H9 (cell line): ENCODE data around the gene CARHSP1. TPM values are rescaled to one million over a fixed set of nuclear protein-coding genes. Genes with fewer than 3 reads are reported as not detected.

Experiments used
- DNase-seq: peaks from one replicate; pipeline ENCODE4 v3.0.0-alpha.2; 2017
- H2AFZ ChIP-seq: one replicate; pipeline ENCODE4 v1.6.1; 2013; ENCODE audit warnings: mild to moderate bottlenecking, low read length, control low read depth, moderate library complexity
- H2AK5ac ChIP-seq: 2 replicates; pipeline ENCODE4 v1.6.1; 2013; ENCODE audit warnings: low read length, control low read depth, mixed read lengths; ENCODE audit not compliant: insufficient read length
- H2BK120ac ChIP-seq: one replicate; pipeline ENCODE4 v1.6.1; 2013; ENCODE audit warnings: low read depth, mild to moderate bottlenecking, low read length, control low read depth, inconsistent platforms; ENCODE audit not compliant: poor library complexity, severe bottlenecking
- H2BK12ac ChIP-seq: 2 replicates; pipeline ENCODE4 v1.6.1; 2013; ENCODE audit warnings: low read length, control low read depth, mixed read lengths, low read depth; ENCODE audit not compliant: insufficient read length
- H2BK15ac ChIP-seq: 2 replicates; pipeline ENCODE4 v1.6.1; 2013; ENCODE audit warnings: low read depth, low read length, control low read depth
- H2BK20ac ChIP-seq: one replicate; pipeline ENCODE4 v1.6.1; 2013; ENCODE audit warnings: low read depth, mild to moderate bottlenecking, low read length, control low read depth, inconsistent platforms; ENCODE audit not compliant: poor library complexity, severe bottlenecking
- H2BK5ac ChIP-seq: 2 replicates; pipeline ENCODE4 v1.6.1; 2013; ENCODE audit warnings: low read length, control low read depth, mixed read lengths; ENCODE audit not compliant: insufficient read length
- H3K14ac ChIP-seq: 2 replicates; pipeline ENCODE4 v1.6.1; 2013; ENCODE audit warnings: low read length, control low read depth; ENCODE audit not compliant: insufficient read depth
- H3K18ac ChIP-seq: 2 replicates; pipeline ENCODE4 v1.6.1; 2013; ENCODE audit warnings: low read depth, mild to moderate bottlenecking, mixed read lengths, low read length, control low read depth; ENCODE audit not compliant: insufficient read length
- H3K23ac ChIP-seq: 2 replicates; pipeline ENCODE4 v1.6.1; 2013; ENCODE audit warnings: low read length, control low read depth, mixed read lengths, low read depth; ENCODE audit not compliant: insufficient read length
- H3K23me2 ChIP-seq: 2 replicates; pipeline ENCODE4 v1.6.1; 2013; ENCODE audit warnings: low read depth, mild to moderate bottlenecking, mixed read lengths, low read length, control low read depth; ENCODE audit not compliant: insufficient read length, poor library complexity, severe bottlenecking
- H3K27ac ChIP-seq: 2 replicates; pipeline ENCODE4 v1.5.1; 2013; ENCODE audit warnings: low read length, control low read depth, mixed read lengths, low read depth; ENCODE audit not compliant: insufficient read length
- H3K27me3 ChIP-seq: 2 replicates; pipeline ENCODE4 v1.6.1; 2013; ENCODE audit warnings: low read length, control low read depth, inconsistent platforms; ENCODE audit not compliant: insufficient read depth
- H3K4ac ChIP-seq: 2 replicates; pipeline ENCODE4 v1.6.1; 2013; ENCODE audit warnings: low read depth, mild to moderate bottlenecking, control low read depth, inconsistent platforms, low read length, moderate library complexity
- H3K4me1 ChIP-seq: 2 replicates; pipeline ENCODE4 v1.6.1; 2013; ENCODE audit warnings: low read length, control low read depth, inconsistent platforms; ENCODE audit not compliant: insufficient read depth
- H3K4me2 ChIP-seq: 2 replicates; pipeline ENCODE4 v1.6.1; 2013; ENCODE audit warnings: low read length, control low read depth, mixed read lengths; ENCODE audit not compliant: insufficient read length, insufficient read depth
- H3K56ac ChIP-seq: 2 replicates; pipeline ENCODE4 v1.6.1; 2013; ENCODE audit warnings: low read depth, mild to moderate bottlenecking, mixed read lengths, low read length, control low read depth; ENCODE audit not compliant: insufficient read length
- H3K79me1 ChIP-seq: 2 replicates; pipeline ENCODE4 v1.6.1; 2013; ENCODE audit warnings: low read depth, mild to moderate bottlenecking, moderate library complexity, low read length, control low read depth, inconsistent platforms; ENCODE audit not compliant: insufficient read depth, poor library complexity, severe bottlenecking
- H3K79me2 ChIP-seq: 2 replicates; pipeline ENCODE4 v1.6.1; 2013; ENCODE audit warnings: low read length, control low read depth, inconsistent platforms; ENCODE audit not compliant: insufficient read depth
- H3K9ac ChIP-seq: 2 replicates; pipeline ENCODE4 v1.6.1; 2013; ENCODE audit warnings: low read length, control low read depth, mixed read lengths; ENCODE audit not compliant: insufficient read length; ENCODE audit errors: extremely low read depth
- H3K9me3 ChIP-seq: one replicate; pipeline ENCODE4 v1.6.1; 2013; ENCODE audit warnings: low read depth, low read length, inconsistent platforms; ENCODE audit not compliant: control insufficient read depth
- H3T11ph ChIP-seq: one replicate; pipeline ENCODE4 v1.6.1; 2013; ENCODE audit warnings: mild to moderate bottlenecking, low read length, control low read depth, inconsistent platforms
- H4K20me1 ChIP-seq: one replicate; pipeline ENCODE4 v1.6.1; 2013; ENCODE audit not compliant: control insufficient read depth, insufficient read length, insufficient read depth
- H4K5ac ChIP-seq: 2 replicates; pipeline ENCODE4 v1.6.1; 2013; ENCODE audit warnings: low read depth, mild to moderate bottlenecking, mixed read lengths, low read length, control low read depth; ENCODE audit not compliant: insufficient read length
- H4K8ac ChIP-seq: replicated peaks from 2 replicates; pipeline ENCODE4 v1.6.1; 2013; ENCODE audit warnings: low read length, control low read depth, mixed read lengths, low read depth; ENCODE audit not compliant: insufficient read length
- H4K91ac ChIP-seq: 2 replicates; pipeline ENCODE4 v1.6.1; 2013; ENCODE audit warnings: low read depth, mild to moderate bottlenecking, moderate library complexity, mixed read lengths, low read length, control low read depth; ENCODE audit not compliant: insufficient read length
- H3K27ac Mint-ChIP-seq, 3 experiments: 2 replicates in 2 of 3; 3 replicates in 1 of 3; pipeline ENCODE4 v1.8.0; 2020 to 2021; ENCODE audit warnings: mixed read lengths in 3 of 3, mild to moderate bottlenecking in 1 of 3, moderate library complexity in 1 of 3
- H3K27me3 Mint-ChIP-seq: 2 replicates; pipeline ENCODE4 v1.8.0; 2021; ENCODE audit warnings: low read depth, mild to moderate bottlenecking, moderate library complexity, mixed read lengths
- H3K36me3 Mint-ChIP-seq, 3 experiments: 2 replicates in 2 of 3; 3 replicates in 1 of 3; pipeline ENCODE4 v1.8.0; 2020 to 2021; ENCODE audit warnings: low read depth in 3 of 3, mixed read lengths in 3 of 3; ENCODE audit not compliant: insufficient read depth in 1 of 3
- H3K4me1 Mint-ChIP-seq, 2 experiments: 2 replicates each; pipeline ENCODE4 v1.8.0; 2020; ENCODE audit warnings: mixed read lengths in 2 of 2
- H3K4me3 Mint-ChIP-seq, 2 experiments: 2 replicates in 1 of 2; 3 replicates in 1 of 2; pipeline ENCODE4 v1.8.0; 2020 to 2021; ENCODE audit warnings: mild to moderate bottlenecking in 2 of 2, mixed read lengths in 2 of 2, moderate library complexity in 1 of 2
- H3K9me3 Mint-ChIP-seq, 2 experiments: 2 replicates in 1 of 2; 3 replicates in 1 of 2; pipeline ENCODE4 v1.8.0; 2020; ENCODE audit warnings: mild to moderate bottlenecking in 2 of 2, mixed read lengths in 2 of 2, moderate library complexity in 1 of 2
- WGBS: extraction: QIAGEN DNeasy Blood & Tissue Kit; methylation state at CpG from one replicate; pipeline ENCODE4 v1.1.7; 2013; ENCODE audit warnings: missing lambda C conversion rate, low lambda C conversion rate, mixed read lengths; ENCODE audit not compliant: insufficient read length; ENCODE audit errors: extremely low coverage; 5-methylcytosine and 5-hydroxymethylcytosine counted together
- total RNA-seq: library from RNA; stranded (reverse); gene quantifications from 2 replicates; pipeline ENCODE4 v1.2.1, GENCODE V29; 2021
- TF ChIP-seq, protein P1 (sequence below): fragments of 200-600 bp; sonication (generic); conservative IDR thresholded peaks from 3 replicates; pipeline ENCODE4 v1.8.0; 2021; ENCODE audit warnings: antibody characterized with exemption, mild to moderate bottlenecking

CARHSP1 gene
- total RNA-seq, 1 experiment from 2014 or later, result 194 TPM

- no peak for DNase-seq
- TF ChIP-seq, protein P1, sequence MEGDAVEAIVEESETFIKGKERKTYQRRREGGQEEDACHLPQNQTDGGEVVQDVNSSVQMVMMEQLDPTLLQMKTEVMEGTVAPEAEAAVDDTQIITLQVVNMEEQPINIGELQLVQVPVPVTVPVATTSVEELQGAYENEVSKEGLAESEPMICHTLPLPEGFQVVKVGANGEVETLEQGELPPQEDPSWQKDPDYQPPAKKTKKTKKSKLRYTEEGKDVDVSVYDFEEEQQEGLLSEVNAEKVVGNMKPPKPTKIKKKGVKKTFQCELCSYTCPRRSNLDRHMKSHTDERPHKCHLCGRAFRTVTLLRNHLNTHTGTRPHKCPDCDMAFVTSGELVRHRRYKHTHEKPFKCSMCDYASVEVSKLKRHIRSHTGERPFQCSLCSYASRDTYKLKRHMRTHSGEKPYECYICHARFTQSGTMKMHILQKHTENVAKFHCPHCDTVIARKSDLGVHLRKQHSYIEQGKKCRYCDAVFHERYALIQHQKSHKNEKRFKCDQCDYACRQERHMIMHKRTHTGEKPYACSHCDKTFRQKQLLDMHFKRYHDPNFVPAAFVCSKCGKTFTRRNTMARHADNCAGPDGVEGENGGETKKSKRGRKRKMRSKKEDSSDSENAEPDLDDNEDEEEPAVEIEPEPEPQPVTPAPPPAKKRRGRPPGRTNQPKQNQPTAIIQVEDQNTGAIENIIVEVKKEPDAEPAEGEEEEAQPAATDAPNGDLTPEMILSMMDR, result no peak
- H3K27me3 Mint-ChIP-seq, result no peaks in the 10 kb centered on the region; the same call in 1 of the 2 replicates
- H4K20me1 ChIP-seq, result no peaks in the 10 kb centered on the region
- H3K4ac ChIP-seq, result no peak overlapping the region
- H3K27ac Mint-ChIP-seq, result 0 out of 7 replicates have a peak overlapping the region, but pooled peaks of 1 of the 3 experiments have one; percentile 53
- H3T11ph ChIP-seq, result no peak overlapping the region
- H2BK5ac ChIP-seq, result no peak overlapping the region
- no peak overlapping the region for H3K14ac ChIP-seq
- no peaks in the 10 kb centered on the region for H3K23me2 ChIP-seq
- no peak overlapping the region for H3K23ac ChIP-seq
- H3K9ac ChIP-seq, result no peak overlapping the region
- peaks cover 9 to 14% of the 10 kb centered on the region in 2 experiments for H3K4me1 Mint-ChIP-seq
- H3K27ac ChIP-seq, result no peak overlapping the region
- no peak overlapping the region for H3K4me3 Mint-ChIP-seq
- H2AK5ac ChIP-seq, result no peak overlapping the region
- no CpG with 5 or more reads among the region's 6 CpGs for WGBS
- H3K56ac ChIP-seq, result no peak overlapping the region
- no peak overlapping the region for H4K5ac ChIP-seq
- no peak overlapping the region for H4K8ac ChIP-seq
- no peaks in the 10 kb centered on the region for H3K27me3 ChIP-seq
- H2BK12ac ChIP-seq, result no peak overlapping the region
- H3K4me2 ChIP-seq, result no peak overlapping the region
- no peaks in the 10 kb centered on the region for H3K79me2 ChIP-seq
- H2AFZ ChIP-seq, result no peak overlapping the region
- no peak overlapping the region for H2BK15ac ChIP-seq
- H3K9me3 Mint-ChIP-seq, result no peaks in the 10 kb centered on the region; a peak in 1 of 5 replicates
- H3K4me1 ChIP-seq, result no peaks in the 10 kb centered on the region
- no peaks in the 10 kb centered on the region for H3K79me1 ChIP-seq
- no peaks in the 10 kb centered on the region for H3K9me3 ChIP-seq
- H2BK20ac ChIP-seq, result no peak overlapping the region
- H2BK120ac ChIP-seq, result no peak overlapping the region
- no peak overlapping the region for H3K18ac ChIP-seq
- peaks cover 0 to 3% (median 0%) of the 10 kb centered on the region in 3 experiments; a peak in 1 of 7 replicates for H3K36me3 Mint-ChIP-seq
- H4K91ac ChIP-seq, result no peak overlapping the region
These were observed 9.7 kb upstream of the CARHSP1 start for GRCh38 chr16:8878523-8878911.
